ENCODE measurements around the gene METTL6.

- TF ChIP-seq ZNF274 (IDR thresholded peaks at IDR 0.05; ENCODE audit: low read depth, low read length): no peak
- no peak for TF ChIP-seq YY1 (IDR thresholded peaks at IDR 0.05; ENCODE audit: insufficient read depth, insufficient read length)
- no peak for TF ChIP-seq SUZ12 (IDR thresholded peaks at IDR 0.05; ENCODE audit: extremely low read depth, insufficient read depth, insufficient read length)
These were observed 17.6 kb downstream of the METTL6 start for GRCh38 chr3:15409774-15410173.

Data from NT2/D1 (cell line).